Colonic mucosa (tissue), 4 donors: ENCODE measurements around the gene KRT32. TPM values are rescaled to one million over a fixed set of nuclear protein-coding genes. Genes with fewer than 3 reads are reported as not detected.

ENCODE experiments used
- DNase-seq: peaks from one replicate; pipeline ENCODE4 v3.0.0-alpha.2; 2020
- H3K27ac ChIP-seq: fragments of 200-600 bp; one replicate; pipeline ENCODE4 v1.8.0; 2021
- H3K27me3 ChIP-seq: fragments of 200-600 bp; one replicate; pipeline ENCODE4 v1.8.0; 2021
- H3K36me3 ChIP-seq: fragments of 200-600 bp; one replicate; pipeline ENCODE4 v1.8.0; 2021
- H3K4me1 ChIP-seq: fragments of 200-600 bp; one replicate; pipeline ENCODE4 v1.8.0; 2021; ENCODE audit warnings: mild to moderate bottlenecking
- H3K4me3 ChIP-seq: fragments of 200-600 bp; one replicate; pipeline ENCODE4 v1.8.0; 2021
- H3K9ac ChIP-seq, 2 donors: one replicate each; pipeline ENCODE4 v1.7.0; 2013; ENCODE audit warnings: control low read depth in 2 of 2, low read depth in 2 of 2, low read length in 2 of 2
- H3K9me3 ChIP-seq: fragments of 200-600 bp; one replicate; pipeline ENCODE4 v1.8.0; 2021
- CTCF ChIP-seq: fragments of 200-600 bp; IDR thresholded peaks from one replicate; pipeline ENCODE4 v1.8.0; 2022; ENCODE audit warnings: antibody characterized with exemption, mild to moderate bottlenecking
- intact Hi-C: fragments of 100-400 bp; cut with DNase I; formaldehyde crosslinking; loops from one replicate; pipeline ENCODE4 v1.14.1; 2022
- total RNA-seq, 2 donors: library from RNA; stranded (reverse); fragmentation: NEBNext Ultra II Directional in 1 of 2; extraction: Animal tissue kit (Norgen Biotek cat#: 25700) in 1 of 2; gene quantifications; one replicate each; pipeline ENCODE4 v1.2.1, GENCODE V29; 2021
- donor health status: healthy.
- donor health status: DM: no; HTN: no; CAD: no.
- donor health status: DM: no; HTN: no; CAD: no.

KRT32 gene
- total RNA-seq, 2 donors from 2014 or later, result not detected

GRCh38 chr17:41492351-41492750 lies 25.2 kb upstream of the KRT32 start:
- Histone ChIP-seq H3K9ac (no peak overlapping the region), H3K9me3 (no peaks in the 10 kb centered on the region), H3K4me3 (no peak overlapping the region), H3K36me3 (no peaks in the 10 kb centered on the region), H3K27ac (no peak overlapping the region), H3K27me3 (no peaks in the 10 kb centered on the region), H3K4me1 (peaks cover 9% of the 10 kb centered on the region)
- intact Hi-C loops, result no loop called here
- TF ChIP-seq CTCF, result no peak
- DNase-seq, result no peak

GRCh38 chr17:41491476-41491875 lies 24.3 kb upstream of the KRT32 start:
- Histone ChIP-seq H3K27me3 (no peaks in the 10 kb centered on the region), H3K9ac (no peak overlapping the region), H3K27ac (no peak overlapping the region), H3K4me3 (no peak overlapping the region), H3K36me3 (no peaks in the 10 kb centered on the region), H3K4me1 (peaks cover 9% of the 10 kb centered on the region), H3K9me3 (no peaks in the 10 kb centered on the region)
- TF ChIP-seq CTCF, result no peak
- intact Hi-C loops, result no loop called here
- DNase-seq, result no peak

- H3K27me3 ChIP-seq, result no peaks in the 10 kb centered on the region
- H3K9ac ChIP-seq, result no peak overlapping the region
- H3K9me3 ChIP-seq, result no peaks in the 10 kb centered on the region
- peak; percentile 65 for DNase-seq
- no peak overlapping the region for H3K4me3 ChIP-seq
- peaks cover 9% of the 10 kb centered on the region for H3K4me1 ChIP-seq
- intact Hi-C loops, result loop anchor here (5.0 to 10.0 kb wide), 2 partner anchors 57 to 155 kb away; no protein-coding TSS in a partner anchor
- no peak overlapping the region for H3K27ac ChIP-seq
- no peaks in the 10 kb centered on the region for H3K36me3 ChIP-seq
- no peak for TF ChIP-seq CTCF
Measured at GRCh38 chr17:41490000-41490990, 23.1 kb upstream of the KRT32 start.

GRCh38 chr17:41489531-41489930 lies 22.3 kb upstream of the KRT32 start, which contains the start of gene KRT36:
Gene KRT36 (minus strand): TSS chr17:41489910. CDS start chr17:41489864, 46 bp downstream.
- no peak within 1 kb of the TSS for H3K27ac ChIP-seq
- peaks cover 9% of the 10 kb centered on the region for H3K4me1 ChIP-seq
- no peak for DNase-seq
- H3K9me3 ChIP-seq, result no peaks in the 10 kb centered on the region
- no peaks in the 10 kb centered on the region for H3K36me3 ChIP-seq
- H3K9ac ChIP-seq, result no peak within 1 kb of the TSS
- no peak for TF ChIP-seq CTCF
- intact Hi-C loops, result loop anchor here (5.0 to 10.0 kb wide), 2 partner anchors 58 to 155 kb away; no protein-coding TSS in a partner anchor
- H3K4me3 ChIP-seq, result no peak within 1 kb of the TSS
- no peaks in the 10 kb centered on the region for H3K27me3 ChIP-seq

GRCh38 chr17:41486809-41487530 lies 19.8 kb upstream of the KRT32 start:
- Histone ChIP-seq H3K9me3 (no peaks in the 10 kb centered on the region), H3K9ac (no peak overlapping the region), H3K4me3 (no peak overlapping the region), H3K4me1 (peaks cover 5% of the 10 kb centered on the region), H3K27me3 (no peaks in the 10 kb centered on the region), H3K27ac (no peak overlapping the region), H3K36me3 (no peaks in the 10 kb centered on the region)
- peak; percentile 58 for TF ChIP-seq CTCF
- intact Hi-C loops, result loop anchor here (5.0 to 10.0 kb wide), 2 partner anchors 60 to 158 kb away; no protein-coding TSS in a partner anchor
- peak; percentile 74 for DNase-seq
